ENCODE measurements around the gene SETD5.
"Not testable (repeated sequence)": the region's sequence is repeated elsewhere in the genome, so short reads cannot be mapped to it uniquely, and the experiment has no call there.

Gene SETD5

DNA sequence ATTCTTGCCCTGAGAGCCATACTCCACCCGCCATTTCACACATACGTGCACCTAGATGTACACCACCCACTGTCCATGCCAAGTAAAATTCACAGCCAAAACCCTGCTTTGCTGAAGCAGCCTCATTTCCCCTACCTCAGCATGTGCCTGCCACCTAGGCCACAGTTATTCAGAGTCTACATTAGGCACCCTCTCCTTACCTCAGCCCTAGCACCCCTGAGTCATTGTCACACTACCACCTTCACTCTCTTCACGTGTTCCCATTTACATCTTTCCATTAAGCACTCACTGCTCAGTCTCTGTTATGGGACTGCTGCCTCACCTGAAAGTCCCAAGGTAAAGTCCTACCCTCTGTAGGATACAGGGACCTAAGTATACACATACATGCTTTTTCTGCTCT, 70.0 kb downstream of the SETD5 start:
- no peak for DNase-seq (ENCODE audit: low spot score)

DNA sequence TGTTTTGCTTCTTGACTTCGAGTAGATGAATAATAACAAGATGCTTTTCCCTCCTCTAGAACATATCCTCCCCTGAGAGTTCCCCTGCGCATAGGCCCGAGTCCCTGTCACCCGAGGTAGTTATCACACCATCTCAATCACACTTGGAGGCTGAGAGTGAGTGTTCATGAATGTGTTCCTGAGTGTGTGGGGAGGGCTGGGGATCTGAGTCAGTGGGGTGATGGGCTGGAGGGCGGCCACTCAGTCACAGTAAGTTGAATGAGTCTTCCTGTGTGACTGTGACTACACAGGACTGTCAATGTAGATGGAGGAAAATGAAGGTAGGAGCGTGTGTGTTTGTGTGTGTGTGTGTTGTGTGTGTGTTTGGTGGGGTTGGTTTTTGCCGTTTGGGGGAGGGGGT, 71.0 kb downstream of the SETD5 start:
- DNase-seq (ENCODE audit: low spot score): no peak

DNA sequence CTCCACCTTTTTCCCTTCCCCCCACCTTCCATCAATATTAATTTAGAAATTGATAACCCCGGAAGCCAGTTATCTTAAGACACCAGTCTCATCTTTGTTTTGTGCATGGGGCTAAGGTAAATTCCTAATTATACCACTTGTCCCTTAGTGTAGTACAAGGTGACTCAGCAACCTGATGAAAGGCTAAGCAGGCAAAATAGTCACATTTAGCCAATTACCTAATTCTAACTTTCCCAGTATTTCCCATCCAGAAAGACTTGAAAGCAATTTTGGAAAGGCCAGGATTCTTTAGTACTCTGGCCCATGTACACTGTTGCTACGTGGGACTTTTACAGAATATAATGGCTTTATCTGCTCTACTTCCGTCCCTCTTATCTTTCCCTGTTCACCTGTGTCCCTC, 72.6 kb downstream of the SETD5 start:
- DNase-seq (ENCODE audit: low spot score): no peak

DNA sequence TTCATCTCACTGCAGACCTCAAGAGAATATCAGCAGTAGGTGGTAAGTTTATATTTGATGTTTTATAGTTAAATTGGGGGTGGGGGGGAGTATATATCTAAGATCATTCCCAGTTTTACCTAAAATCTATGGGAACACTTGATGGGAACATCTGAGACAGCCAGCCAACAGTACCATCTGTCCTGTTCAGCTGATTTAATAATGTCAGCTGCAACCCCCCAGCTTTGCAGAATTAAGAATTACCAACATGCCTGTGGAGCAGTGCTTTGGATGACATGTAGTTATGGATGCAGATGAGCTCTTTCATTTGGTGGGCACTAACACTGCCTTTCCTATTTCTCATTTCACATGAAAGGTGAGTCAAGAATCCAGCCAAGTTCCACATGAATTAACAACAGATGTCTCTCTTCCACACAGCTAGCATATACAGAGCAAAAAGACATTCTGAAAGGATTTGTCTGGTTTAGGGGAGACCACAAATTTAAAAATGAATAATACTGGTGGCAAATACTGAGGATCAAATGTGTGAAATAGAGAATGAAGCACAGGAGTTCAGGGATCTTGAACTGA, 76.2 kb downstream of the SETD5 start:
- no peak for DNase-seq (ENCODE audit: low spot score)

DNA sequence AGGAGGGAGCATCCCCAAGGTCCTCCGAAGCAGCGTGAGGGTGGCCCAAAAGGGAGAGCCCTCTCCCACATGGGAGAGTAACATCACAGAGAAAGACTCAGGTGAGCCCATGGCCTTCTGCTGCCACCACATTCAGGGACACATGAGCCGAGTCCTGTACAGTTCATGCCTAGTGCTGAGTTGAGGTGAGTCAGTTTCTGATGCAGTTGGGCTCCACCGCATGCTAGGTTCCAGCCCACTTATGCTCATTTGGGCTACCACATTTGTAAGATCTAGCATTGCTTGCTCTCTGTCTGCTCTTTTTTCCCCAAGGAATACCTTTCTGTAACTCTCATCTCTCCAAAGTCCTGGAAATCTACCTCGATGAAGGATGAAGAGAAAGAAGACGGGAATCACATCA, 77.1 kb downstream of the SETD5 start:
- DNase-seq (ENCODE audit: low spot score): no peak

DNA sequence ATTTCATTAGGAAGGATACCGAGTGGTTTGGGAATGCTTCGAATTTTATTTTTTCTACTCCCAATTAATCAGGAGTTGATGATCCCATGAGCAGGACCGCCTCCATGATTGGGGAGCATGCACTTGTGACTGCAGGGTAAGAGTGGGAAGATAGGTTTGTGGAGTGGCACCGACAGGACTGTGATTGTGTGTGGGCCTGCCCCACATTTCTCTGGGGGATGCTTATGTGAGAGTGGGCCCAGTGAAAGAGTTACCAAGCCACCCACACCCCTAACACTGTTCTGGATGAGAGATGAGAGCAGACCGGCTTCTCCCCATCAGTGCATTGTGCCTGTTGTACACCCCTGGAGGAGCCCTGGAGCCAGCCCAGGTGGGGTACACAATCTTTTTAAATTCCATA, 79.5 kb downstream of the SETD5 start:
- no peak for DNase-seq (ENCODE audit: low spot score)

DNA sequence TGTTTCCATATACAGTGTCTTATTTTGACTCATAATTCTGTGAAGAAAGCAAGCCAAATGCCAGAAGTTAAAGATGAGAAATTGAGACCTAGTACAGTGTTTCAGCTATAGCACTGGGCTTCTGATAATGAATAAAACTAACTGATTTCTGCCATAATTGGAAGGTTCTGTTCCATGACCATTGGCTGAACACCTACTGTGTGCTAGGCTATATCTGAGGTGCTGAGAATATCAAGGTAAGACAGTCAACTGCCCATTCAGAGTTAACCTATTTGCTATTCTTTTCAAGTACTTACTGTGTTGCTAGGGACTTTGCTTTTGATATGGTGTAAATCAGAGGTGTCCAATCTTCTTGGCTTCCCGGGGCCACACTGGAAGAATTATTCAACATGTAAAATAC, 82.8 kb downstream of the SETD5 start:
- no peak for DNase-seq (ENCODE audit: low spot score)

DNA sequence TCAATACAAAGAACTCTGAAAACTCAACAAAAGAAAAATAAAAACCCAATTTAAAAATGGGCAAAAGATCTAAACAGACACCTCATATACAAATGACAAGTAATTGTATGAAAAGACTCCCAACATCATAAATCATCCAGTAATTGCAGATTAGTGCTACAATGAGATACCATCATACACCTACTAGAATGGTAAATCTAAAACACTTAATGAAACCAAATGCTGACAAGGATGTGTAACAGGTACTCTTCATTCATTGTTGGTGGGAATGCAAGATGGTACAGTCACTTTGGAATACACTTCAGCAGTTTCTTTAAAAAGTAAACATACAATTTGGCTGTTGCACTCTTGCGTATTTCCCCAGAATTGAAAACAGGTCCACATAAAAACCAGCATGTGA, 87.8 kb downstream of the SETD5 start:
- DNase-seq (ENCODE audit: low spot score): no peak

DNA sequence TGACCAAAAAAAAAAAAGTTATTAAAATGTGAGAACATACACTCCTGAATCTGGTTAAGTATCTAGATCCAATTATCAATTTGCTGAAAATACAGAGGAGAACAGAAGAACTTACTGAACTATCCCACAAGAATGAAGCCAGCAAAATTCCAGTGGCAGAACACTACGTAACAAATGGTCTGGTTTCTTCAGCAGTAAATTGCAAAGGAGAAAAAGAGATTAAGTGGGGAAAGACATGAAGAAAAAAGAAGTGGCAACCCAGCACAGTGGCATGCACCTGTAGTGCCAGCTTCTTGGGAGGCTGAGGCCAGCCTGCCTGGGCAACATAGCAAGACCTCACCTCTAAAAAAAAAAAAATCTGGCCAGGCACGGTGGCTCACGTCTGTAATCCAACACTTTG, 94.1 kb downstream of the SETD5 start:
- no peak for DNase-seq (ENCODE audit: low spot score)

DNA sequence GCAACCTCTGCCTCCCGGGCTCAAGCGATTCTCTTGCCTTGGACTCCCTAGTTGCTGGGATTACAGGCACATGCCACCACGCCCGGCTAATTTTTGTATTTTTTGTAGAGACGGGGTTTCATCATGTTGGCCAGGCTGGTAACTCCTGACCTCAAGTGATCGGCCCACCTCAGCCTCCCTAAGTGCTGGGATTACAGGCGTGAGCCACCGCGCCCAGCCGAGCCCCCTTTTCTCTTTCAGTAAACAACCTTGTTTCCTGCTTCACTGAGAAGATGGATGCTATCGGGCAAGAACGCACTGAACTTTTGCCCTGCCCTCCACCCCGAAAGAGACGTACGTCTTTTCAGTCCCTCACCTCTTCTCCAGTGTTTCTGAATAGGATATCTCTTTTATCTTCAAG, 96.6 kb downstream of the SETD5 start:
- not testable (repeated sequence) for DNase-seq (ENCODE audit: low spot score)

DNA sequence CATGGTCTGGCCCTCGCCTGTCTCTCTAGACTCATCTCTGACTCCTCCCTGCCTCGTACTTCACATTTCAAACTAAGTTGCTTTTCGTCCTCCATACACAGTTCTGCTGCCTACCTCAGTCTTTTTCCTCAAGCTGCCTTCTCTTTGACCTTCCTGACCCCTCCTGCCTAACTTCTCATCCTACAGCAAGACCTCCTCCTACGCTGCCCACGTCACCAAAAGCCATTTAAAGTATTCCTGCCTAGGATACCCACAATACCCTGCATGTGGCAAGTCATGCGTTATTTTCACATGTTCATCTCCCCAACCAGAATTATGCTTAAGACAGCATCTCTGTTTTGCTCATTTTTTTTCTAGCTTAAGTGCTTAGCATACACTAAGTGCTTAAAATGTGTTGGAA, 99.5 kb downstream of the SETD5 start:
- no peak for DNase-seq (ENCODE audit: low spot score)

DNA sequence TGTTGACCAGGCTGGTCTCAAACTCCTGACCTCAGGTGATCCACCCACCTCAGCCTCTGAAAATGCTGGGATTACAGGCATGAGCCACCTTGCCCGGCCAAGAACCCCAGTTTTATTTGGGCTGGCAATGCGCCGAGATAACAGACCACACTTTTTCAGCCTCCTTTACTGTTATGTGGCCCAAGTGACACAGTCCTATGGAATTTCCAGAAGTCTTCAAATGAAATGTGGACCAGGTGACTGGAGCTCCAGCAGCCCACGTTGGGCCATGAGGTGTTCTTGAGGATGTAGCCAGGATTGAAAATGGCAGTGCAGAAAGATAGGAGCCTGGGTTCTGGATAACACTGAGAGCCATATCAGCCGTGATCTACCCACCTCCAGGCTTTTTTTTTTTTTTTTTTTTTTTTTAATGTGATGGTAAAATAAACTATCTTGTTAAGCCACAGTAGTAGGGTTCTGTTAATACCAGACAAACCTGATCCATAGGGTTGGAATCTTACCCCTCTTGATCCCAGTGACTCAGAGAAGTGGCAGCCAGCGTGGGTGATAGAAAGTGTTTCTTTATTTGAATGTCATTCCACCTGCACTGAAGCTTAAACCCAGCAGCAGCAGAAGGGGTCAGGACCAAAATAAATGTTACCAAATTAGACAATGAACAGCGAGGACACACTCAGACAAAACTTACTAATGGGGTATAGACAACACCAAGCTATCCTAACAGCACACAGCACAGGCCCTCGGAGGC, 100.6 kb downstream of the SETD5 start:
- no peak for DNase-seq (ENCODE audit: low spot score)

DNA sequence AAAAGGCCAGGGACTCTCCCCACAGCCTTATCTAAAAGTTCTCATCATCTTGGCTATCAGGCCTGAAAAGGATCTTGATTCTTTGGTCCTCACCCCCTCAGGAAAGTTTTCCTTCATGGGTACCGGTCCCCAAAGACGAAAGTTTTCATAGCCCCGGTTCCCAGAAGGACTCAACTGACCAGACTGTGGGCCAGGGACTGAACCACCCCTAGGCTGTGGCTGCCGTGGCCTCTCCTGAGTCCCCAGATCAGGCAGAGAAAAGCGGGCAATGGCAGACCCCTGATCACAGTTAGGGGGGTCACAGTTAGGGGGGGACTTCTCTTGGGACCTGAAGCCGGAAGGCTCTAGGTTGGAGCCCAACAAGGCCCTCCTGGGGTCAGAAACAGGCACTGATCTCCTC, 101.4 kb downstream of the SETD5 start:
- DNase-seq (ENCODE audit: low spot score): no peak

DNA sequence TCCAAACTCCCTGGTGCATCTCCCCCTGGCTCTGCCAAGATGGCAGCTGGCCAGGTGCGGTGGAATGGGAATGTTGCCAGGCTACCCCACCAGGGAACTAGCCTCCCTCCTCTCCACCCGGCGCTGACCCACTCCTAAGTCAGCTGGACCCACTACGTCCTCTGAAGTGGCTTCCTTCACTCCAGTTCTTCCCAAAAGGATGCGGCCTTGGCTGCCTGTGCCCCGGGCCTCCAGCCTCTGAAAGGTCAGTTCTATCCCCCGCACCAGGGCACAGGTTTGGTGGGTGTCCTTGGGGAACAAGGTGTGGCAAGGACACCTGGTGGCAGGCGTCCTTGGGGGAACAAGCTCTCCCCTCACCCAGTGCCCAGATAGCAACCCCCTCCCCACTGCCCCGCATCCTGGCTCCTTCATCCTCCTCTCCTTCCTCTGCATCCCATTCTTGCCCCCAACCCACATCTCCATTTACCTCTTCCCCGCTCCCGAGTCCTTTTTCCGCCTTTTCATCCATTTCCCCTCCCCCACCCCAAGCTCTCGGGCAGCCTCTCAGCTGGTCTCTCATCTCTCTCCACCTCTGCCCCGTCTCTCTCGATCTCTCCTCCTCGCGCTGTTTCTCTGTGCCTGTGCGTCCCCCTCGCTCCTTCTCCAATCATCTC, 102.2 kb downstream of the SETD5 start:
- DNase-seq (ENCODE audit: low spot score): no peak

DNA sequence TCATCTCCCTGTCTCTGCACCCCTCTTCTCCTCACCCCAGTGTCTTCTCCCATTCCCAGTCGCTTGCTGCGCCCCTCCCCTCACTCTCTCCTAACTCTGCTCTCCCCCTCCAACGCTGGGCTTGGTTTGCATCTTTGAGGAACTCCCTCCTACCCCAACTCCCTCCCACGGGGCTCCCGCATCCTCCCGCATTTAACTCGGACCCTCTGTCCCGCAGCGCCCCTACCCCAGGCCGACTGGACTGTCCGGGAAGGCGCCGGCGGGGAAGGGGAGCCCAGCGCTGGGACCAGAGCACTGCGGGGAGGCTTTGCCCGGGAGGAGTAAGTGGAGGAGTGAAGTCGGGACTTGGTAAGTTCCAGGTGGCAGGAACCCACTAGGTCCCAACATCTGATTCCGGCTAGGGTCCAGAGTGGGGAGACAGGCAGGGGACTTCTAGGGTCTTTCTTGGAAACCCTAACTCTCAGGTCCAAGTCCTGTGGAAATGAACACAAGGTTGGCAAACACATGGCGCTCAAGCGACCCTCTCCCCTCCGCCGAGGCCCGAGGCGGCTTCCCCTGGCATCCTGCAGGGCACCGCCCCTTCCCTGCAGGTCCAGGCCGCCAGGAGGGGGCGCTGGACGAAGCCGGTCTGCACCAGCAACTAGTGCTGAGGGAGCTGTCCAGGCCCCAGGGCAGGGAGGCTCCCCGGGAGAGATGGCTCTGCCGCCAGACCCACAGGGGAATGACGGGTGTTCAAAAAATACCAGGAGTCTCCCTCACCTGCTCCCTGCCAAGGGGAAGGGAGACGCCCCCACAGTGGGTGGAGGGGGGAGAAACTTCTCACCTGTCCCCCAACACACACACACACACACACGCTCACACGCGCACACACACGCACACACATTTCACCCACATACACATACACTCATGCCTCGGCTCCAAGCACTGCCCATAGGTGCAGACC, 103.0 kb downstream of the SETD5 start:
- DNase-seq (ENCODE audit: low spot score): peak; percentile 43

DNA sequence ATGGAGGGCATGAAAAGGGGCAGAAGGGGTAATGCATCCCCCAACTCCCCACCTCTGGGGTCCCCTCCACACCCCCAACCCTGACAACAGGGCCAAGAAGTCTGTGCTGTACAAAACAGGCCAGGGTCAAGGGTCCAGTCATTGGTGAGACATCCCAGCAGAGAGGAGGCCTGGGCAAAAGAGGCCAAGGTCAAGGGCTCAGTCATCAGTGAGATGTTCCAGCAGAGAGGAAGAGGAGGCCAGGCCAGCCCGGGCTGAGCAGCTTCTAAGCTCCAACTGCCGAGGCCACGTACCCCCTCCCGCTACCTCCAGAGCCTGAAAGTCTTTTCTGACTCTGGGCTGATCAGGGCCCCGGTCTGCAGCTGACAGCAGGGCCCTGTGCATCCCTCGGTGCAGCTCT, 103.8 kb downstream of the SETD5 start:
- DNase-seq (ENCODE audit: low spot score): no peak

DNA sequence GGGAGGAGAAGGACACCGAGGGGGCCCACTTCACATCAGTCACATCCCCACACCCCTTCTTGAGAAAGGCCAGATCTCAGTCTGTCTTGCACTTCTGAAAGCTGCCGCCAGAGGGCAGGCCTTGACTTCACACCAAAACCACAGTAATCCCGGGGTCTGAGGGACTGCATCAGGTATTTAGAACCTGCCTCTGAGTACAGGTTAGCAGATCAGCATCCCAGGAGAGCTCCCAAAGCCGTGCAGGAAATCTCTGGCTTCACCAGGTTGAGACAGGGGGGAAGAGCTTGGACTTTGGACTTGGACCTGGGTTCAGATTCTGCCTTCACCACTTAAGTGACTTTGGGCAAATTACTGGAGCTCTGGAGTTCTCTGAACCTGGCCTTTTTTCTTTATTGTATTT, 105.9 kb downstream of the SETD5 start:
- peak; percentile 65 for DNase-seq (ENCODE audit: low spot score)

DNA sequence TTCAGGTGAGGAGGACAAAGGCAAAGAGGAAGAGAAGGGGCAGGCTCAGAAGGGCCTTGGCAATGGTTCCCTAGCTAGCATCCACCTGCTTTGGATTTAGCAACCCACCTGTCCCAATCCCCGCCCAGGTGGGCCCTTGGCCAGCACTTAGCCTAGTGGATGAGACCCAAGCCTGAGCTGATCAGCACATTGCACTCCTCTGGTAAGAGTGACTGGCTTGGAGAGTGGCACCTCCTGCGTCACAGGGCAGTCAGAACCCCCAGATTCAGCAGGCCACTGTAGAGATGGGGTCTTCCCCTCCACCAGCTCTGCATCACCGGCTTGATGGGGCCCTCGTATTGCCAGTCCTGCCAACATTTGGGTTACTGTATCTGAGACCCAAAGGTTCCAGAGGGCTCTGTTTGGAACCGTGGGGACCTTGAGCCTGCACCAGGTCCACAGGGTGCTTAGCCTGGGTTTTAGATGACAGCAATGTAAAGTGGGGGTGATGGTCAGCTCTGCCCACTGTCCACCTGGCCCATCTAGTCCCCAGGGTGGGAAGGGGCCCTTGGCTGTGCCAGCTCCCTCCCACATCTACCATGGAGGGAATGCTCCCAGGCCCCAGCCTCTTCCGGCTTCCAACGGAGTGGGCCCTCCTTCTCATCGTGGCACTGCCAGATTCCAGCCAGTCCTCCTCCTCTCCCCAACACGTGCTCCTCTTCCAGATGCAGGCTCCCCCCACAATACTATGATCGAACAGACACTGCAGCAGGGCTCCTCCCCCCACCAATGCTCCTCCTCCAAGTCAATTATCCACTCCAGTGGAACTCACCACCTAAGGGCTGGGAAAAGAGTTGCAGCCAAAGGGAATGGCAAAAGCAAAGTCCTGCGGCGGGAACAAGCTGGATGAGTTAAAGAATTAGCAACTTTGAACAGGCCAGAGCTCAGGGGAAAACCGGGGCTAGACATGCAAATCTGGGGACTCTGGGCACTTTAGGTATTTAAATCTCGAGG, 110.5 kb downstream of the SETD5 start:
- no peak for DNase-seq (ENCODE audit: low spot score)

DNA sequence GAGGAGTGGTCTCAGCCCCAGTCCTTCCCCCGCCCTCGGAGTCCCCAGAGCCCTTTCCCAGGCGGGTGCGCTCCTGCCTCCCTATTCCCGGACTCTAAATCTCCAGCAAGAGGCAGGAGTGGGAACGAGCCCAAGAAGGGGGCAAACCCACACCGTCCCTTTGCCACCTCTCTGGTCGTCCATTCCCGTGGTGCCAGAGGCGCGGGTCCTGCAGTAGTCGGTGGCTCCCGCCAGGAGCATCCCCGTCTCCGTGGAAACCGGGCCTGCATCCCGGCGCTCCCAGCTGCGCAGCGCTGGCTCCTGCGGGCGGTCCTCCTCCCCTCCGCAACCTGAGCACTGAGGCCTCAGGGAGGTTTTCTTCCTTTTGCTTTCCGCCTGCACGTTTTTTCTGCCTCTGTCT, 111.4 kb downstream of the SETD5 start:
- DNase-seq (ENCODE audit: low spot score): no peak

DNA sequence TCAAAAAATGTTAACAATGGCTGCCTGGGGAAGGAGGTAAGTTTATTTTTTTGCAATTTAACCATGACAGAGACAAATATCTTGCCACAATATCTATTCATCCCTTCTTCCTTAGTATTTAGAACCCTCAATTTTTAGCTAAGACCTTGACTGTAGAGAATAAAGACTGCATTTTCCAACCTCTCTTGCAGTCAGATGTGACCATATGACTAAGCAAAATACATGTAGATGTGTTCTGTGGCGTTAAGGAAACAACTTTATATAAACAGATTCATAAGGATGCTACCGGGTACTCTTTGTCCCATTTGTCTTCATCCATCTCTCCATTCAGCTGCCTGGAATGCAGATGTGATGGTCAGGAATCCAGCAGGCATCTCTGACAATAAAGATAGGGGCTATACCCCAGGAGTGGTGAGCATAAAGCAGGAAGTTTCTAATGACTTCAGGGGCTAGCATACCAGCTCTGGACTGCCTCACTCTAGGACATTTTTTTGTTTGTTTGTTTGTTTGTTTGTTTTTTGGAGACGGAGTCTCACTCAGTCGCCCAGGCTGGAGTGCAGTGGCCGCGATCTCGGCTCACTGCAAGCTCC, 115.1 kb downstream of the SETD5 start:
- DNase-seq (ENCODE audit: low spot score): no peak

DNA sequence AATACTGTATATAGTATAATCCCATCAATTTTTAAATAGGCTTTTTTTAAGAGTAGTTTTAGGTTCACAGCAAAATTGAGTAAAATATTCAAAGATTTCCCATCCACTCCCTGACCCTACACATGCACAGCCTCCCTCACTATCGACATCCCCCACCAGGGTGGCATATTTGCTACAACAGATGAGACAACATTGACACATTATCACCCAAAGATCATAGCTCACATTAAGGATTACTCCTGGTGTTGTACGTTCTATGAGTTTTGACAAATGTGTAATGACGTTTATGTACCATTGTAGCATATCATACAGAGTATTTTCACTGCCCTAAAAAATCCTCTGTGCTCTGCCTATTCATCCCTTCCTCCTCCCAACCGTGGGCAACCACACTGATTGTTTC, 116.9 kb downstream of the SETD5 start:
- no peak for DNase-seq (ENCODE audit: low spot score)

Measured in CD4-positive, alpha-beta T cell treated with Interleukin-15 for 4 hours (primary cell).